ENCODE data around the gene MRPS30.

The MRPS30 gene

DNA sequence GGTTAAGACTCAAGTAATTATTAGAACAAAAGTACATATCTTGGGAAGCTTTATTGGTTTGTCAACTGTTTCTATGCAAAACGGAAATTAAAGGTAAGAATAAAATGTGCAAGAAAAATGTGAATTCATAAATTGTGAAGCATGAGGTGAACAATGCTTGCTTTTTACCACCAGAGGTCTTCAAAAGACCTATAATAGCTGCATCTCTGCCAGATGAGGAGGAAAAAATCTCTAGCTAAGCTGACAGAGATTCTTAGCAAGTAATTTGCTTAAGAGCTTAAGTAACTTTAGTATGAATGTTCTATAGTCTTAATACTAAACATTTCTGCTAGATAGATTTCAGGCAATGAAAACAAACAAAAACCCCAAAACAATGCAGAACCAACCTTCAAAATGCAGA, 54.1 kb downstream of the MRPS30 start:
- H3K9ac ChIP-seq (ENCODE audit: low read length): no peak overlapping the region
- H2AFZ ChIP-seq (ENCODE audit: low read depth, low read length, severe bottlenecking): no peak overlapping the region
- H3K27ac ChIP-seq (ENCODE audit: low read depth, low read length): no peak overlapping the region
- no peak overlapping the region for H3K4me2 ChIP-seq (ENCODE audit: low read depth, low read length, poor library complexity, severe bottlenecking)
- H3K9me2 ChIP-seq (replicated peaks; ENCODE audit: insufficient read depth, low read length): no peaks in the 10 kb centered on the region
- no peak overlapping the region for H3K4me3 ChIP-seq (ENCODE audit: insufficient read depth, low read length, poor library complexity, severe bottlenecking)
- H3K27me3 ChIP-seq (ENCODE audit: low read length): no peaks in the 10 kb centered on the region
- H3K79me2 ChIP-seq (ENCODE audit: insufficient read depth, low read length): no peaks in the 10 kb centered on the region
- no peaks in the 10 kb centered on the region for H3K36me3 ChIP-seq (ENCODE audit: low read length)
- H3K9me3 ChIP-seq (ENCODE audit: insufficient read depth, low read length): no peaks in the 10 kb centered on the region
- no peaks in the 10 kb centered on the region for H3F3A ChIP-seq (ENCODE audit: insufficient read depth)
- no peak for TF ChIP-seq EZH2phosphoT487 (conservative IDR thresholded peaks at IDR 0.05; ENCODE audit: low read length)
- TF ChIP-seq, protein P1, sequence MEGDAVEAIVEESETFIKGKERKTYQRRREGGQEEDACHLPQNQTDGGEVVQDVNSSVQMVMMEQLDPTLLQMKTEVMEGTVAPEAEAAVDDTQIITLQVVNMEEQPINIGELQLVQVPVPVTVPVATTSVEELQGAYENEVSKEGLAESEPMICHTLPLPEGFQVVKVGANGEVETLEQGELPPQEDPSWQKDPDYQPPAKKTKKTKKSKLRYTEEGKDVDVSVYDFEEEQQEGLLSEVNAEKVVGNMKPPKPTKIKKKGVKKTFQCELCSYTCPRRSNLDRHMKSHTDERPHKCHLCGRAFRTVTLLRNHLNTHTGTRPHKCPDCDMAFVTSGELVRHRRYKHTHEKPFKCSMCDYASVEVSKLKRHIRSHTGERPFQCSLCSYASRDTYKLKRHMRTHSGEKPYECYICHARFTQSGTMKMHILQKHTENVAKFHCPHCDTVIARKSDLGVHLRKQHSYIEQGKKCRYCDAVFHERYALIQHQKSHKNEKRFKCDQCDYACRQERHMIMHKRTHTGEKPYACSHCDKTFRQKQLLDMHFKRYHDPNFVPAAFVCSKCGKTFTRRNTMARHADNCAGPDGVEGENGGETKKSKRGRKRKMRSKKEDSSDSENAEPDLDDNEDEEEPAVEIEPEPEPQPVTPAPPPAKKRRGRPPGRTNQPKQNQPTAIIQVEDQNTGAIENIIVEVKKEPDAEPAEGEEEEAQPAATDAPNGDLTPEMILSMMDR (IDR thresholded peaks at IDR 0.05; ENCODE audit: insufficient read depth, low read length, poor library complexity, severe bottlenecking): no peak
- H4K20me1 ChIP-seq (ENCODE audit: low read depth, low read length): no peaks in the 10 kb centered on the region

Measured in SU-DHL-6 (cell line).